ENCODE results near the gene CARD11.
"Not testable (repeated sequence)": the region's sequence is repeated elsewhere in the genome, so short reads cannot be mapped to it uniquely, and the experiment has no call there.

The CARD11 gene

GRCh38 chr7:2959103-2959680, 84.5 kb downstream of the CARD11 start:
- no peak for DNase-seq

DNA sequence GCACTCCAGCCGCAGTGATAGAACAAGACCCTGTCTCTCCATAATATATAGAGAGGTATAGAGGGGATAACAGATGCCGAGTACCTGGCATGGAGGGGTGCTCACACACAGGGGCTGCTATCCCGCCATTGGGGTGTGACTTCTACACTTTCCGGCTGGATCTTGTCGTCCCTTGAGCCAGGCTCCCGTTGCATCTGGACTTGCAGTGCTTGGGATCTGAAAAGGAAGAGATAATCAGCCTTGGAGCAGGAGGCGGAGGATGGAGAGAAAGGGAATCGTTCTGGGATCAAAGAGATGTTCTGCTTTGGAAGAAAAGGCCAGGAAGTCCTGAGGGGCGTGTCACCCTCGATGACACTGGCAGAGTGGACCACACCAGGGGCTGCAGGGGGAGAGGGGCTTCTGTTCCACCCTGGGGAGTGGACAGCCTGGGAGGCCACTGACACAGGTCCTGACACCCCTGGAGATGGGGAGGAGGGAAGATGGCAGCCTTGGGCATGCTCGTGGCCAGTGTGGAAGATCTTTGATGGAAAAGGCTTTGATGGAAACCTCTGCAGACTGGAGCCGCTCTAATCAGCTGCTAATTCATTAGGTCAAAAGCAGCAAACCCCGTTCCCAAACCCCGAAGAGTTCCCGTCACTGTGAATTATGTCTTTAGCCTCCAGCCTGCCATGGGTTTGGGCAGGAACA, 85.1 kb downstream of the CARD11 start:
- no peak for DNase-seq

DNA sequence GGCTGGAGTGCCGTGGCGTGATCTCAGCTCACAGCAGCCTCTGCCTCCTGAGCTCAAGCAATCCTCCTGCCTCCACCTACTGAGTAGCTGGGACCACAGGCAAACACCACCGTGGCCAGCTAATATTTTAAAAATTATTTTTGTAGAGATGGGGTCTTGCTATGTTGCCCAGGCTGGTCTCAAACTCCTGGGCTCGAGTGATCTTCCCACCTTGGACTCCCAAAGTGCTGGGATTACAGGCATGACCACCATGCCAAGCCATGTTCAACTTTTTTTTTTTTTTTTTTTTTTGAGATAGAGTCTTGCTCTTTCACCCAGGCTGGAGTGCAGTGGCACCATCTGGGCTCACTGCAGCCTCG, 86.3 kb downstream of the CARD11 start:
- not testable (repeated sequence) for DNase-seq

DNA sequence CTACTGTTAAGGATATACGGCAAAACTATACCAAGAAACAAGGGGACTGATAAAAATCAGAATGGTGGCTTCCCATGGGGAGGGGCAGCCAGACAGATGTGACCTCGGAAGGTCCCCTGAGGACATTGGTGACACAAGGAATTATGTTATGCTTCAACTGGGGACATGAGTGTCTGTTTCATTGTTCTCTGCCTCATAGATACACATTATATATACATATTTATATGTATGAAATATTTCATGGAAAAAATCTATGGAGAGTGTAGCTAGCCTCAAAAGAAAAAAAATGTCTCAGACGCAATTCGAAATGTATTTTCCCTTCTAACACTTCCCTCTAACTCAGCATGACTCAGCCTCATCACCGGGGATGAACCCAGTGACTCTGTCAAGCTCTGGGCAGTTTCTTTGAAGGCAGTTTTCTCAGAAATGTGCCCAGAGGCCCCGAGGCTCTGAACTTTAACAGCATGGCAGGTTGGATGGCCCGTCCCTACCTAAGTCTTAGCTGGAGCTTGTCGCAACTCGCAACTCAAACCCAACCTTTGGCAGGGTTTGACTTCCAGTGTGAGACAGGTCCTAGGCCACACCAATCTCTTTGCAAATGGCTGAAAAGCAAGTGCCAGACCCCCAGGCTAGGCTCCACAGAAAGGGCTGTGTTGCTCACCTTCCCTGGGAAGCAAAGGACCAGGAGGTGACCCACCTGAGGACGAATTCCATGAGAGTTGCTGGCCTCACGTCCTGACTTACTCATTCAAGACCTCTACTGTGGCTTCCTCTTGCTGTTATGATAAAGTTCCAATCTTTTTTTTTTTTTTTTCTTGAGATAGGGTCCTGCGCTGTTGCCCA, 86.9 kb downstream of the CARD11 start:
- no peak for DNase-seq

DNA sequence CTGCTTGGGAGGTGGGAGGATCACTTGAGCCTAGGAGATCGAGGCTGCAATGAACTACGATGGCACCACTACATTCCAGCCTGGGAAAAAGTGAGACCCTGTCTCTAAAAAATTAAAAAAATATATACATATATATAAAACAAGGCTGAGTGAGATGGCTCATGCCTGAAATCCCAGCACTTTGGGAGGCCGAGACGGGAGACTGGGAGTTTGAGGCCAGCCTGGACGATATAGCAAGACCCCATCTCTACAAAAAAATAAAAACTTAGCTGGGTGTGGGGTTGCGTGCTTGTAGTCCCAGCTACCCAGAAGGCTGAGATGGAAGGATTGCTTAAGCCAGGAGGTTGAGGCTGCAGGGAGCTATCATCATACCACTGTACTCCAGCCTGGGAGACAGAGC, 87.6 kb downstream of the CARD11 start:
- no peak for DNase-seq

DNA sequence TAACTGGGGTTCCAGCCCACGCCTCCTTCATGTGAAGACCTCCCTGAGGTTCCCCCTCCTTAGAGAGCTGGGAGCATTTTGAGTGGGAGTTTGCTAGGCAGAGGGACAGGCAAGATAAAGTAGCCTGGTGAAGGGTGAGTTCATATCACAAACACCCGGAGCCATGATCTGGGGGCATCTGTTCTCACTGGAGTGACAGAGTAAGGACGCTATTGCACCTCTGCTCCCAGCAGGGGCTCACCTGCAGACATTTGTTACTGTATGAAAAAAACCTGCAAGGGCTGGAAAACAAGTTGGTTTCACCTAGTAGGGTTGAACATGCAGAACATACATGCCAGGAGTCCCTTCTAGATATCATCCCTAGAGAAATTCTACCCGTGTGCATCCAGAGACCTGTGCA, 88.4 kb downstream of the CARD11 start:
- DNase-seq = no peak

DNA sequence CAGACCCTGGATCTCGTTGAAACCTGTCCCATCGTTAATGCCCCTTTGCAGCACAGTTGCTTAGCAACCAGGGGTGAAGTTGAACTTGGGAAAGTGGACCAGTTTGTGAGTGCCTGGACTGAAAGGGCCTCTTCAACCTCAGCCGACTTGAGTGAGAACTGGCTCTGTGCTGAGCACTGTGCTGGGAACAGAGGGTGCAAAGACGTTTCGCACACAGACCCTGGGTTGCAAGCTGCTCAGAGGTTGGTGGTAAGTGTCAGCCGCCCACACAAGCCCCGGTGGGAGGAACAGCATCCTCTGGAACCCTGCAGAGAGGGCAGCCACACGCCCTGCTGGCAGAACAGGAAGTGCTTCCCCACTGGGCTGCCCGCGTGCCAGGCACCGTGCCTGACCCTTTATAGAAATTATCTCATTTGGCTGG, 89.2 kb downstream of the CARD11 start:
- DNase-seq = no peak

GRCh38 chr7:2953588-2954407, 89.9 kb downstream of the CARD11 start:
- DNase-seq = no peak

DNA sequence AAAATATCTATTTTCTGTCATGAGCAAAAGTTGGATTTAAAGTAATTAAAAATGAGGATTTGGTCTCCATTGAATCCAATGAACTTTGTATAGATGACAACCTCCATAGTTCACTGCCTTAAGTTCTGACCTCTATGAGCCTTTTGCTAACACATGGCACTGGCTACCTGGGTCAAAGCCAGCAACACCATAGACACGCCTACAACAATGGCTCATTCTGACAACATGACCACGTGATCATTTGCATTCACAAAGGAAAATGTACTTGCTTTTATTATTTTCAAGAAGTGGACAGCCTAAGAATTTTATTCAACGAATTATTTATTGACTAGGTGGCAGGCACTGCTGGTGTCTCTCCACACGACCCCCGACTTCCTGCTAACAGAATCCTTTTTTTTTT, 90.6 kb downstream of the CARD11 start:
- no peak for DNase-seq

DNA sequence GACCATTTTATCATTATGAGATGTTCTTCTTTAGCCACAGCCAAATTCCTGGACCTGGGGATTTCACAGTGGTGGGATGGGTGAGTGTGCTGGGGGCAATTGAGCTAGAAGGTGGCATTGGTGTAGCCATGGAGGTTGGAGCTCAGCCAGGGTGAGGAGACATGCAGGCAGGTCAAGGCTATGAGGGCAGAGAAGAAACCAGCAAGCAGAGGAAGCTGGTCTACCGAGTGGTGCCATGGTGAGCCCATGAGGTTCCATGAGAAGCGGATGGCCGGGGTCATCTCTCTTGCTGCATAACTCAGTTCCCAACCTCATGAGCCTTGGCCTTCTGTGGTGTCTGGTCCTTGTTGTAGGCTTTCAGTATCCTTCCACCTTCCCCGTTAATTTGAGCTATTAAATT, 91.4 kb downstream of the CARD11 start:
- no peak for DNase-seq

DNA sequence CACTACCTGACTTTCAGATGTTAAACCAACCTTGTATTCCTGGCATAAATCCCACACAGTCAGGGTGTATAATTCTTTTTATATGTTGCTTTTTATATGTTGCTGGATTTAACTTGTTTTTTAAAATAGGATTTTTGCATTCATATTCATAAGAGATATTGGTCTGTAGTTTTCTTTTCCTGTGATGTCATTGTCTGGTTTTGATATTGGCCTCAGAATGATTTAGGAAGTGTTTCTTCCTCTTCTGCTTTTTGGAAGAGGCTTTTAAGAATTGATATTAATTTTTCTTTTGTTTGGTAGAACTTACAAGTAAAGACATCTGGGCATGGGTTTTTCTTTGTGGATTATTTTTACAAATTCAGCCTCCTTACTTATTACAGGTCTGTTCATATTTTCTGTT, 93.1 kb downstream of the CARD11 start:
- no peak for DNase-seq

DNA sequence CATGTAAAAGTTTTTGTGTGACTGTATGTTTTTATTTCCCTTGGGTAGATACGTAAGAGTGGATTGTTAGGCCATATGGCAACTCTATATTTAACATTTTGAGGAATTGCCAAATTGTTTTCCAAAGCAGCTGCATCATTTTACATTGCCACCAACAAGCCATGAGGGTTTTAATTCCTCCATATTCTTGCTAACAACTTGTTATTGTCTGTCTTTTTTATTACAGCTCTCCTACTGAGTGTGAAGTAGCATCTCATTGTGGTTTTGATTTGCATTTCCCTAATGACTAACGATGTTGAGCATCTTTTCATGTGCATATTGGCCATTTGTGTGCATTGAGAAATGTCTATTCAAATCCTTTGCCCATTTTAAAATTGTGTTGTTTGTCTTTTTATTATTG, 94.9 kb downstream of the CARD11 start:
- peak; percentile 14 for DNase-seq

- no peak for DNase-seq
Observed at GRCh38 chr7:2947058-2947780, 96.4 kb downstream of the CARD11 start.

DNA sequence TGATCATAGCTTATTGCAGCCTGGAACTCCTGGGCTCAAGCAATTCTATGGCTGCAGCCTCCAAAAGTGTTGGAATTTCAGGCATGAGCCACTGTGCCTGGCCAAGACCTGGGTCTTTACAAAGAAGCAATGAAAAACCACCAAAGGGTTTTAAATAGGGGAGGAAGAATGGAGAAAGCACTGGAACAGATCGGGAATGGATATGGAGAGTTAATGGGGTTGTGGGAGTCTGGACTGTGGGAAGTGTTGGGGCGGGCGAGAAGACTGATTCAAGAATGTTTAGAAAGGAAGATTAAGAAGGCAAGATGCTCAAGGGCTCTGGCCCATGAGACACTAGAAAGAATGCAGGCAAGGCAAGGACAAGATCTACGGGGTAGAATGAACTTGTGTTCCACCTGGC, 98.5 kb downstream of the CARD11 start:
- no peak for DNase-seq

DNA sequence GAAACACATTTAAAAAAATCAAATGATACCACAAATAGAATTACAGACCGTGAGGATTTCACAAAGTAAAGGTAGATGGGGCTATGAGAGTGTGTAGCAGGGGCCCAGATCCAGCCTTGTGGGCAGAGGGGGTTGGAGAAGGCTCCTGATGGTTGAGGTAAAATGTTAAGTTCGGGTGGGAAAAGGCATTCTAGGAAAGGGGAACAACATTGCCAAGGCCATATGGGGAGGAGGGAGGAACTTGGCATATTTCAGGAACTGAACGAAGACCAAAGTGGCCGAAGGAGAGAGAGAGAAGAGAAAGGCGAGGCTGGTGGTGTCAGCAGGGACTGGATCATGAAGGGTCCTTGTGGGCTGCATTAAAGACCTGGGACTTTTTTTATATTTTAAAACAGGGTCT, 98.9 kb downstream of the CARD11 start:
- DNase-seq = no peak

DNA sequence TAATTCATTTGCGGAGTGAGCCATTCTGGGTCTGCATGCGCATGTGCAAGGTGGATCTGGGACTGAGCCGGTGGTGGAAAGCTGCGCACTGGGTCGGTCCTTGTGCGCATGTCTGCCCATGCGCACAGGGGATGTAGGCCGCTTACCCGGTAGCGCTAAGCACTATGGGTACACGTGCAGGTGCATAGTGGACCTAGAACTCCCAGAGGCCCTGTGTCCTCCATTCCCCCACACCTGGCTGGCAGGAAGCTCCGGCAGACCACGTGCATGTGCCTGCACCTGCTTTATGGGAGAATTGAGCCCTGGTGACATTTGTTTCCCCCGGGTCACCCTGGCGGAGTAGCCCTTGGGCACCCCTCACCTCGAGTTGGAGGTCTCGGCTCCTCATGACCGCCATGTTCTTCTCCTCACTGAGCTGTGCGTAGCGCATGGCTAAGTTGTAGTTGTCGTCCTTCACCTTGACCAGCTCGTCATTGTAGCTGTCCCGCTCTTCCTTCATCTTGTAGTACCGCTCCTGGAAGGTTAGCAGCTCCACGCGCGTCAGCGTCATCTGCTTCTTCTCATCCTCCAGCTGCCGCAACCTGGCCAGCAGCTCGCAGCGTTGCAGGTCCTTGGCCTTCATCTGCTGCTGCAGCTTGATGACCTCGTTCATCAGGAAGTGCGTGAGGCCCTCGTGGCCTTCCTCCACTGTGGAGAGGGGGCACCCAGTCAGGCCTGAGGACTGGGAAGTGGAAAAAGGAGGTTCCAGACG, 99.6 kb downstream of the CARD11 start:
- DNase-seq = no peak

- no peak for DNase-seq
Observed at GRCh38 chr7:2941216-2941859, 102.3 kb downstream of the CARD11 start.

DNA sequence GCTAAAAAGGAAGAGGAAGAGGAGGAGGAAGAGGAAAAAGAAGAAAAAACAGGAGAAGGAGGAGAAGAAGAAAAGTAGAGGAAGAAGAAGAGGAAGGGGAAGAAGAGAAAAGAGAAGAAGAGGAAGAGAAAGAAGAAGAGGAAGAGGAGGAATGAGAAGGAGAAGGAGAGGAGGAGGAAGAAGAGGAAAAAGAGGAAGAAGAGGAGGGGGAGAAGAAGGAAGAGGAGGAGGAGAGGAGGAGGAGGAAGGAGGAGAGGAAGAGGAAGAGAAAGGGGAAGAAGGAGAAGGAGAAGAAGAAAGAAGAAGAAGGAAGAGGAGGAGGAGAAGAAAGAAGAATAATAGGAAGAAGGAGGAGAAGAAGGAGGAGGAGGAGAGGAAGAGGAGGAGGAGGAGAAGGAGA, 103.2 kb downstream of the CARD11 start:
- DNase-seq = no peak

DNA sequence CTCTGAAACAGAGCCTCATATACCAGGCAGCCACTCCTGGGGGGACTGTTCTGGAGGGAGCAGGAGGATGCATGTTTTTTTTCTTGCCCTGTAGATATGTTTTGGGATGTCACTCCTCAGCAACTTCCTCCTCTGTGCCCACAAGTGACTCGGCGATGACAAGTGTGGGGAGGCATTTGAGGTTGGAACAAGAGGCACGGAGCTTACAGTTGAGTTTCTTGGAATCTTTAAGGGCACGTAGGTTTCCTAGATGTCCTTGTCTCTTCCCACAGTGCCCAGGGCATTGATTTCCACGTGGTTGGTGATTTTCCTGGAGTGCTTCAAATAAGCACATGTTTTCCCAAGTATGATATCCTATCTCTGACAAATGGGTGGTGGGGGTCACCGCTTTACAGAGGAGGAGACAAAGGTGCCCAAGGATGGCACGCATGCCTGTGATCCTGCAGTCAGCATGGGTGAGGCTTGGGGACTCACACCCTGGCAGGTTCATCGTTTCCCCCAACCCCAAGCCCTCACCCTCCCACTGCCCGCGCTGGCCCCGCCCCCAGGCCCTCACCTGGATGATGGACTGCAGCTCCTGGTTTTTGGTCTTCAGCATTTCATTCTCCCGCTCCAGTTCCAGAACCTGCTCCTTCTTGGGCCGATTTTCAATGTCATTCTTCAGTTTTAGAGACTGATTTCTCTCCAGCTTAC, 104.3 kb downstream of the CARD11 start:
- no peak for DNase-seq

DNA sequence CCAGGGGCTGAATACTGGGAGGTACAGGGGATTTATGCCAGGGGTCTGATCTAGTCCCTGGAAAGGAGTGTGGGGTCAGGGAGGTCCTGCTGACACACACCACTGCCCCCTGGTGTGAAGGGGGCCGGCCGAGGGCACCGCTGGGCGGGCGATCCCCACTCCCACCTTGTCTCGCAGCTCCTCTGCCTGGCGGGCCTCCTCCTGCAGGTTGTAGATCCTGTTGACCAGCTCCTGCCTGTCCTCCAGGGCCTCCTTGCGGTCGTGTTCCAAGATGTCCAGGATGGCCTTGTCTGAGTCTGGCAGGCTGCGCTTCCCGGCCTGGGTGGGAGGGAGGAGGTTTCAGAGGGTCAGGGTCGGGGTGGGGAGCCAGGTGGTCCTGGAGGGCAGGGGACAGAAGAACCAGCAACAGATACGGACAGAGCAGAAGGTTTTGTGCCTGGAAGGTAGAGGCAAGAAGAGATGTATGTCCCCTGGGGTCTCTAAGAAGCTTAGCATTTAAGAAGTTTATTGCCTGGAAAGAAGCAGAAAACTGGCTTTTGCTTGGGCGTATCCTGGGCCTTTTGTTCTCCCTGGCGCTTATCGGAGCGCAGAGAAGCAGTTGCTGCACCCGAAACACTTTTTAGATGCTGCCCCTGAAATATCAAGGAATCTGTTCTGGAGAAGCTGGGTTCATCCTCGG, 105.0 kb downstream of the CARD11 start:
- no peak for DNase-seq

Data from NCI-H69 (cell line).